ENCODE results near the gene FAM3D. TPM values are rescaled to one million over a fixed set of nuclear protein-coding genes. Genes with fewer than 3 reads are reported as not detected.

The FAM3D gene
- total RNA-seq, 1 experiment from 2014 or later: 0.32 TPM

DNA sequence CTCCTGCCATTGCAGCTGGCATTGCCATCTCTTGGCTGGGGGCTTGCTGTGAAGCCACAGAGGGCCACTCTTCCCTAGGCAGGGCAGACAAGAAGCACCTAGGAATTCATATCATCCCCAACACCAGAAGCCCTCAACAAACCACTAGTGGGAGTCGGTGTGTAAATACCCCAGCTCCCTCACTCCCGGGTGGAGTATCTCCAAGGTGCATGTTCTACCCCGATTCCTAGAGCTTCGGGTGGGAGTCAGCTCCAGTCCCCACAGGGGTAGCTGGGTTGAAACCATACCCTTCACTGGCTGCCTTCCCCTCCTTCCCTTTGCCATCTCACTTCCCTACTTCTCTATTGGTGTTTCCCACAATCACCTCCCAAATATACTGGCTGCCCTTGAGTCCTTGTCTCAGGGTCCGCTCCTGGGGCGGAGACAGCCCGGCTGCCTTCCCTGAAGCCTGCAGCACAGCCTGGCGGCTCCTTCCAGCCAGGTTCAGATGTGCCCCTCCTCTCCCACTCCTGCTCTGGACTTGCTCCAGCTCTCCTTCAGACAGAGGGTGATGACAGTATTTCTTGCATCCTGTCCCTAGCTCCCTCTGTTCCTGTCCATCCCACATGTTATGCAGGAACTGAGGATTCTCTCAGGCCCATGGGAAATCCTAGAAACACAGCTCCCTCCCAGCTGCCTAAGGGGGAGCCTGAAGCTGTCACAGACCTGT lies 33.3 kb downstream of the FAM3D start:
- Histone ChIP-seq H3K27ac (ENCODE audit: low read depth, low read length) (no peak overlapping the region), H3K9me3 (ENCODE audit: control insufficient read depth in 1 of 2, insufficient read depth in 1 of 2, low read depth in 1 of 2, low read length in 2 of 2) (no peaks in the 10 kb centered on the region), H3K9ac (ENCODE audit: low read length) (no peak overlapping the region), H3K4me3 (replicated peaks in 1 of 2; ENCODE audit: low read depth in 1 of 2, low read length in 2 of 2) (no peak overlapping the region), H3K4me2 (ENCODE audit: low read length) (no peak overlapping the region), H3K79me2 (ENCODE audit: insufficient read depth, low read length) (no peaks in the 10 kb centered on the region), H3K9me2 (ENCODE audit: insufficient read depth) (no peaks in the 10 kb centered on the region), H2AFZ (ENCODE audit: low read depth, low read length, poor library complexity, severe bottlenecking) (no peak overlapping the region), H3K4me1 (ENCODE audit: control insufficient read depth in 1 of 2, insufficient read depth in 2 of 2, low read length in 2 of 2) (peaks cover 0 to 3% of the 10 kb centered on the region in 2 experiments; a peak in 1 of 4 replicates), H4K20me1 (ENCODE audit: insufficient read depth) (no peaks in the 10 kb centered on the region), H3K36me3 (ENCODE audit: control insufficient read depth in 1 of 2, insufficient read depth in 2 of 2, low read length in 2 of 2) (no peaks in the 10 kb centered on the region), H3K27me3 (ENCODE audit: insufficient read depth, low read length) (no peaks in the 10 kb centered on the region)
- TF ChIP-seq SP1 (IDR thresholded peaks at IDR 0.05; ENCODE audit: low read depth) (no peak), CBX3 (IDR thresholded peaks at IDR 0.05; ENCODE audit: low read depth) (no peak), JUND (IDR thresholded peaks at IDR 0.05) (no peak), POLR2AphosphoS5 (IDR thresholded peaks at IDR 0.05; ENCODE audit: low read depth, low read length) (no peak), SIN3A (IDR thresholded peaks at IDR 0.05; ENCODE audit: low read depth) (no peak), ZNF274 (IDR thresholded peaks at IDR 0.05; ENCODE audit: low read depth, low read length) (no peak), FOSL1 (IDR thresholded peaks at IDR 0.05; ENCODE audit: low read depth) (no peak), REST (IDR thresholded peaks at IDR 0.05; ENCODE audit: low read depth) (no peak), EZH2phosphoT487 (IDR thresholded peaks at IDR 0.05; ENCODE audit: borderline replicate concordance) (no peak)
- TF ChIP-seq, protein P1, sequence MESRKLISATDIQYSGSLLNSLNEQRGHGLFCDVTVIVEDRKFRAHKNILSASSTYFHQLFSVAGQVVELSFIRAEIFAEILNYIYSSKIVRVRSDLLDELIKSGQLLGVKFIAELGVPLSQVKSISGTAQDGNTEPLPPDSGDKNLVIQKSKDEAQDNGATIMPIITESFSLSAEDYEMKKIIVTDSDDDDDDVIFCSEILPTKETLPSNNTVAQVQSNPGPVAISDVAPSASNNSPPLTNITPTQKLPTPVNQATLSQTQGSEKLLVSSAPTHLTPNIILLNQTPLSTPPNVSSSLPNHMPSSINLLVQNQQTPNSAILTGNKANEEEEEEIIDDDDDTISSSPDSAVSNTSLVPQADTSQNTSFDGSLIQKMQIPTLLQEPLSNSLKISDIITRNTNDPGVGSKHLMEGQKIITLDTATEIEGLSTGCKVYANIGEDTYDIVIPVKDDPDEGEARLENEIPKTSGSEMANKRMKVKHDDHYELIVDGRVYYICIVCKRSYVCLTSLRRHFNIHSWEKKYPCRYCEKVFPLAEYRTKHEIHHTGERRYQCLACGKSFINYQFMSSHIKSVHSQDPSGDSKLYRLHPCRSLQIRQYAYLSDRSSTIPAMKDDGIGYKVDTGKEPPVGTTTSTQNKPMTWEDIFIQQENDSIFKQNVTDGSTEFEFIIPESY (IDR thresholded peaks at IDR 0.05; ENCODE audit: extremely low read depth, insufficient replicate concordance, low read length): no peak
- TF ChIP-seq, protein P2, sequence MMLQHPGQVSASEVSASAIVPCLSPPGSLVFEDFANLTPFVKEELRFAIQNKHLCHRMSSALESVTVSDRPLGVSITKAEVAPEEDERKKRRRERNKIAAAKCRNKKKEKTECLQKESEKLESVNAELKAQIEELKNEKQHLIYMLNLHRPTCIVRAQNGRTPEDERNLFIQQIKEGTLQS (IDR thresholded peaks at IDR 0.05): no peak
- RAD21 ChIA-PET (ENCODE audit: low non-redundant PET in 1 of 2, low total read pairs in 2 of 2, uncharacterized antibody in 2 of 2, unreplicated experiment in 2 of 2): no interaction called here
- no TSS peak for BruUV-seq (replicated peaks)
- ATAC-seq: no peak
- POLR2A ChIA-PET: no interaction called here
- DNase-seq (ENCODE audit: low read depth, low spot score): no peak
- CTCF ChIA-PET: interaction anchor here (0.7 to 1.6 kb wide), 3 partner anchors 18 to 326 kb away, joined by 3 to 4 read pairs (median 3); no protein-coding TSS in a partner anchor
- intact Hi-C loops (cut with micrococcal nuclease): loop anchor here (5.0 kb wide), 1 partner anchor 311 kb away; no protein-coding TSS in a partner anchor
